SJSA1 (cell line): Measurements from ENCODE around the gene PLEKHM3. TPM values are rescaled to one million over a fixed set of nuclear protein-coding genes. Genes with fewer than 3 reads are reported as not detected.

Source experiments
- DNase-seq, 2 experiments: peaks; one replicate each; pipeline ENCODE4 v3.0.0-alpha.2; 2015 to 2020; ENCODE audit warnings: low spot score in 2 of 2, low read depth in 1 of 2
- H3K27ac ChIP-seq: fragments of 250-450 bp; sonication (Bioruptor Pico); 2 replicates; pipeline ENCODE4 v1.5.1; 2020; ENCODE audit warnings: mild to moderate bottlenecking, moderate library complexity
- H3K27me3 ChIP-seq: fragments of 250-450 bp; sonication (Bioruptor Pico); replicated peaks from 2 replicates; pipeline ENCODE4 v1.5.1; 2020; ENCODE audit warnings: mild to moderate bottlenecking, moderate library complexity
- H3K36me3 ChIP-seq: fragments of 250-450 bp; sonication (Bioruptor Pico); 2 replicates; pipeline ENCODE4 v1.5.1; 2020; ENCODE audit warnings: mild to moderate bottlenecking
- H3K4me1 ChIP-seq: fragments of 250-450 bp; sonication (Bioruptor Pico); replicated peaks from 2 replicates; pipeline ENCODE4 v1.6.1; 2021; ENCODE audit warnings: mild to moderate bottlenecking
- H3K4me3 ChIP-seq: fragments of 250-450 bp; sonication (Bioruptor Pico); 2 replicates; pipeline ENCODE4 v1.5.1; 2020; ENCODE audit warnings: mild to moderate bottlenecking
- H3K9me3 ChIP-seq: fragments of 250-450 bp; sonication (Bioruptor Pico); replicated peaks from 2 replicates; pipeline ENCODE4 v1.5.1; 2020; ENCODE audit warnings: mild to moderate bottlenecking
- total RNA-seq: library from RNA; depleted of rRNA; stranded (reverse); fragments of >200 nt; shearing (Covaris generic); gene quantifications from 2 replicates; pipeline ENCODE4 v1.2.3, GENCODE V29; 2014

Gene PLEKHM3
- total RNA-seq, 1 experiment from 2014 or later = 5.8 TPM

- no peak overlapping the region for H3K27ac ChIP-seq
- DNase-seq = no peak
- H3K9me3 ChIP-seq = no peaks in the 10 kb centered on the region
These were observed 32.1 kb downstream of the PLEKHM3 start for GRCh38 chr2:207993151-207993763.

DNA sequence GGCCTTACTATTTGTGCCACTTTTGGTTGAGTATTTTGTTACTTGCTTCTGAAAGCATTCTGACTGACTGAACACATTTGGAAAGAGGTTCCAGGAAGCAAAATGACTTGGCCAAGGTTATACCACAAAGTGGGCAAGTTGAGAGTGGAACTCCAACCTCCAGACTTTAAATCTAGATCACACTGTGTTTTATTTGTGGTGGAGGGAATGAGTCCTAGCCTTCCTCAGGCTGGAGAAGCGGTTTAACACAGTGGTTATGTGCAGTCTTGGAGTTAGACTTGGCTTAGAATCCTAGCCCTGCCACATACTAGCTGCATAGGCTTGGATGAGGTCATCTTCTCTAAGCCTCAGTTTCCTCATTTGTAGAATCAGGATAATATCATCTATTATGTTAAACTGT is 33.4 kb downstream of the PLEKHM3 start:
- H3K4me1 ChIP-seq = no peaks in the 10 kb centered on the region
- no peaks in the 10 kb centered on the region for H3K36me3 ChIP-seq
- DNase-seq = no peak
- H3K27ac ChIP-seq = no peak overlapping the region
- no peak overlapping the region for H3K4me3 ChIP-seq
- H3K27me3 ChIP-seq = no peaks in the 10 kb centered on the region
- no peaks in the 10 kb centered on the region for H3K9me3 ChIP-seq

More at GRCh38 chr2:207993151-207993763, 32.1 kb downstream of the PLEKHM3 start:
- Histone ChIP-seq H3K27me3 (no peaks in the 10 kb centered on the region), H3K4me1 (no peaks in the 10 kb centered on the region), H3K36me3 (no peaks in the 10 kb centered on the region), H3K4me3 (no peak overlapping the region)

DNA sequence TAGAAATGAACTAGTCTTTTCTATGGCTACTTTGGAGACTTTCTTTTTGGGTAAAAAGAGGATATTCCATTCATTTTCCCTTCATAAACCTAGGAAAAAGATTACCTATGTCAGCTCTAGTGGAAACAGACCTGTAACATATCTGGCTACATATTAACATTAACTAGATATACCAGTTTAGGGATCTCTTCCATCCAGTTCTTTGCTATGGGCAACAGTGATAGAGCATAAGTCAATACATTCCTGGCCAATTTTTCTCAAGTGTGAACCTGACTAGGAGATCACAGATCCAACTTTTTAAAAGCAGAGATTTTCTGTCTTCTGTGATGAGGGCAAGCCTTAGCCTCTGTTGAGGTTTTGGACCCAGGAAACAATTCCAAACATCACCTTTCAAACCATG is 34.5 kb downstream of the PLEKHM3 start:
- H3K27ac ChIP-seq = no peak overlapping the region
- no peak for DNase-seq
- no peak overlapping the region for H3K4me3 ChIP-seq
- H3K4me1 ChIP-seq = no peaks in the 10 kb centered on the region
- no peaks in the 10 kb centered on the region for H3K9me3 ChIP-seq
- H3K36me3 ChIP-seq = no peaks in the 10 kb centered on the region
- H3K27me3 ChIP-seq = no peaks in the 10 kb centered on the region

DNA sequence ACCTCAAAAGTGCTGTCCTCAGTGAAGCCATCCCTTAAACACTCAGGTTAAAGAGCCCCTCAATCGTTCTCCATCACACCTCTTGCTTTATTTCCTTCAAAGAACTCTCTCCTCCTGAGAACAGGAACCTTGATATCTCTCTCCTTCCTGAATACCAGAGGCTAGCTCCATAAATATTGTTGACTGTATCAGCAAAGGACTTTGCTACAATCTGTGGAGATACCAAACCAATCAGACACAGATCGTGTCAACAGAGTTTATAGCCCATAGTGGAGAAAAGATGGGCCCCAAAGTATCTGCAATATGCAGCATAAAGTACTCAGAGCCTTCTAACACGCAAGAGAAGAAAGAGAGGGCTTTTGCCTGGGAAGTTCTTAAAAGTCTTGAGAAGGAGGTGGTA is 36.4 kb downstream of the PLEKHM3 start:
- no peak for DNase-seq
- no peaks in the 10 kb centered on the region for H3K36me3 ChIP-seq
- H3K9me3 ChIP-seq = no peaks in the 10 kb centered on the region
- no peaks in the 10 kb centered on the region for H3K4me1 ChIP-seq
- H3K27ac ChIP-seq = no peak overlapping the region
- no peak overlapping the region for H3K4me3 ChIP-seq
- H3K27me3 ChIP-seq = no peaks in the 10 kb centered on the region

DNA sequence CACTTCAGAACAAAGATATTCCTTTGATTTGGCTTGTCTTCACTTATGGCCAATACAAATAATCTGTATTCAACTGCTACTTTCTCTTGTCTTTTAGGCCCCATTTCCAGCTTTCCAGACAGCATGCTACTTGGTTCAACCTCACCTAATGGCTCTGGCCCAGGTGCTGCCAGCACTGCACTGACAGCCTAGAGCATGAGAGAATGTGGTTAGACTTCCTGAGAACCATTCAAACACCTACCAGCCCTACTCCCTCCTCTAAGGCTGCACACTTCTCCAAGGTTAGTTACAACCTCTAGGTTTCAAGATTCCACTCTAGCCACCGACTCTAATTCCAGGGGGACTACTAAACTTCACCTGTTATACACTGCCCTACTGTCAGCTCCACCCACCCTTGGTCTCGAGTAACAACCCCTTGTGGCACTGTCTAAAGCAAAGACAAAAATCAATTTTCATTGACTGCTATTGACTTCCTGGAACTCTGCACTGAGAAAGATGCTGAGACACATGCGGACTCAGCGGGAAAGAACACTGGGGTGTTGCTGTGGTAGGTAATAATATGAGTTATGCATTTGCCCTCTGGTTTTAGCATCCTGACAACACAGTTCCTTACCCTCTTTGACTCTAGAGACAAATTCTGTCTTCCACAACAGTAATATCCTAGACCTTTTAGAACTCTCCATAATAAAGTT is 38.2 kb downstream of the PLEKHM3 start:
- no peak for DNase-seq
- Histone ChIP-seq H3K9me3 (no peaks in the 10 kb centered on the region), H3K36me3 (no peaks in the 10 kb centered on the region), H3K27ac (no peak overlapping the region), H3K4me1 (no peaks in the 10 kb centered on the region), H3K4me3 (no peak overlapping the region), H3K27me3 (no peaks in the 10 kb centered on the region)

GRCh38 chr2:207984765-207985480 is 40.4 kb downstream of the PLEKHM3 start:
- H3K4me1 ChIP-seq = no peaks in the 10 kb centered on the region
- H3K9me3 ChIP-seq = no peaks in the 10 kb centered on the region
- no peak for DNase-seq
- H3K4me3 ChIP-seq = no peak overlapping the region
- no peak overlapping the region for H3K27ac ChIP-seq
- no peaks in the 10 kb centered on the region for H3K36me3 ChIP-seq
- H3K27me3 ChIP-seq = no peaks in the 10 kb centered on the region

- Histone ChIP-seq H3K36me3 (no peaks in the 10 kb centered on the region), H3K9me3 (no peaks in the 10 kb centered on the region), H3K4me3 (no peak overlapping the region), H3K27me3 (no peaks in the 10 kb centered on the region), H3K4me1 (no peaks in the 10 kb centered on the region), H3K27ac (no peak overlapping the region)
- DNase-seq = no peak
These were observed 41.7 kb downstream of the PLEKHM3 start for GRCh38 chr2:207983641-207984042.

- Histone ChIP-seq H3K36me3 (no peaks in the 10 kb centered on the region), H3K27ac (no peak overlapping the region), H3K4me1 (no peaks in the 10 kb centered on the region), H3K27me3 (no peaks in the 10 kb centered on the region), H3K9me3 (no peaks in the 10 kb centered on the region), H3K4me3 (no peak overlapping the region)
- DNase-seq = no peak
These were observed 47.0 kb downstream of the PLEKHM3 start for GRCh38 chr2:207978177-207978948.

DNA sequence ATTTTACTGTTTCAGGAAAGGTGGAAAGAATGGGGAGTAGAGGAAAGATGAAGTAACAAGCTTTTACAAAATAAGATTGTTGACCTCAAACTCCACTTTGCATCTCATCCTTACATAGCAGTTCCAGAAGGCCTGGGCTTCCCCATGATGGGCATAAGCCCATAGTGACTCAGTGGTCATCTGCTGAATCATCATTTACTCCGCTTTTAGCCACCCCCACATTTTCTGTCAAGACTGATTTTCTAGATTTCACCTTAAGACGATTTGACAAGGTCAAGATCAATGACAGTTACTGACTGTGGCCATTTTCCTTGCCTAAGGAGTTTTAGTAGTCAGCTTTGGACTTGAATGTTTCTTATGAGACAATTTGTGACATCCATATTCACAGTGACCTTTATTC is 49.4 kb downstream of the PLEKHM3 start:
- no peak for DNase-seq
- no peak overlapping the region for H3K27ac ChIP-seq
- H3K4me1 ChIP-seq = no peaks in the 10 kb centered on the region
- no peaks in the 10 kb centered on the region for H3K9me3 ChIP-seq
- H3K27me3 ChIP-seq = no peaks in the 10 kb centered on the region
- H3K4me3 ChIP-seq = no peak overlapping the region
- no peaks in the 10 kb centered on the region for H3K36me3 ChIP-seq

- Histone ChIP-seq H3K27me3 (no peaks in the 10 kb centered on the region), H3K36me3 (no peaks in the 10 kb centered on the region), H3K4me1 (no peaks in the 10 kb centered on the region), H3K9me3 (no peaks in the 10 kb centered on the region), H3K27ac (no peak overlapping the region), H3K4me3 (no peak overlapping the region)
- DNase-seq = no peak
These were observed 51.1 kb downstream of the PLEKHM3 start for GRCh38 chr2:207974216-207974605.

- Histone ChIP-seq H3K4me3 (no peak overlapping the region), H3K9me3 (no peaks in the 10 kb centered on the region), H3K4me1 (no peaks in the 10 kb centered on the region), H3K36me3 (no peaks in the 10 kb centered on the region), H3K27me3 (no peaks in the 10 kb centered on the region), H3K27ac (no peak overlapping the region)
- DNase-seq = no peak
These were observed 54.5 kb downstream of the PLEKHM3 start for GRCh38 chr2:207970826-207971180.

GRCh38 chr2:207970147-207970825 is 55.0 kb downstream of the PLEKHM3 start:
- Histone ChIP-seq H3K9me3 (no peaks in the 10 kb centered on the region), H3K36me3 (no peaks in the 10 kb centered on the region), H3K4me3 (no peak overlapping the region), H3K4me1 (no peaks in the 10 kb centered on the region), H3K27me3 (no peaks in the 10 kb centered on the region), H3K27ac (no peak overlapping the region)
- DNase-seq = no peak

GRCh38 chr2:207969249-207969648 is 56.1 kb downstream of the PLEKHM3 start:
- H3K27me3 ChIP-seq = no peaks in the 10 kb centered on the region
- DNase-seq = no peak
- no peak overlapping the region for H3K4me3 ChIP-seq
- H3K9me3 ChIP-seq = no peaks in the 10 kb centered on the region
- H3K4me1 ChIP-seq = no peaks in the 10 kb centered on the region
- H3K36me3 ChIP-seq = no peaks in the 10 kb centered on the region
- no peak overlapping the region for H3K27ac ChIP-seq
